Fibroblast of lung (primary cell): Measurements from ENCODE around the gene KMT2E. TPM values are rescaled to one million over a fixed set of nuclear protein-coding genes. Genes with fewer than 3 reads are reported as not detected.
A peak's percentile ranks its signal among the peaks of the same experiment; 100 is the strongest.

ENCODE experiments used
- DNase-seq, 2 donors: peaks; one replicate each; pipeline versions ENCODE4 v3.0.0 to v3.0.0-alpha.2; 2010; ENCODE audit warnings: low read depth in 2 of 2
- H2AFZ ChIP-seq: 2 replicates; pipeline ENCODE4 v1.5.1; 2012; ENCODE audit warnings: low read length, control low read depth, inconsistent platforms
- H3K27ac ChIP-seq: 2 replicates; pipeline ENCODE4 v1.5.1; 2011; ENCODE audit warnings: low read length, control low read depth; ENCODE audit not compliant: insufficient read depth
- H3K27me3 ChIP-seq: 2 replicates; pipeline ENCODE4 v1.5.1; 2011; ENCODE audit warnings: mild to moderate bottlenecking, low read length; ENCODE audit not compliant: control insufficient read depth, insufficient read depth
- H3K36me3 ChIP-seq: 2 replicates; pipeline ENCODE4 v1.5.1; 2011; ENCODE audit warnings: low read length; ENCODE audit not compliant: control insufficient read depth, insufficient read depth
- H3K4me1 ChIP-seq: 2 replicates; pipeline ENCODE4 v1.5.1; 2011; ENCODE audit warnings: low read length; ENCODE audit not compliant: control insufficient read depth, insufficient read depth; ENCODE audit errors: extremely low read depth
- H3K4me2 ChIP-seq: 2 replicates; pipeline ENCODE4 v1.5.1; 2011; ENCODE audit warnings: low read length, control low read depth; ENCODE audit not compliant: insufficient read depth; ENCODE audit errors: extremely low read depth
- H3K4me3 ChIP-seq, 4 experiments: fragments of 200-600 bp in 1 of 4; sonication (generic) in 1 of 4; replicated peaks in 1 of 4; 2 replicates each; pipeline ENCODE4 v1.5.1; 2011 to 2016; ENCODE audit warnings: low read length in 4 of 4, low read depth in 3 of 4, mild to moderate bottlenecking in 3 of 4, control low read depth in 2 of 4, inconsistent platforms in 1 of 4, mixed read lengths in 1 of 4; ENCODE audit not compliant: insufficient read depth in 1 of 4; ENCODE audit errors: control extremely low read depth in 1 of 4
- H3K79me2 ChIP-seq: 2 replicates; pipeline ENCODE4 v1.5.1; 2012; ENCODE audit warnings: mild to moderate bottlenecking, low read length, inconsistent platforms; ENCODE audit not compliant: control insufficient read depth, insufficient read depth
- H3K9ac ChIP-seq: 2 replicates; pipeline ENCODE4 v1.5.1; 2011; ENCODE audit warnings: mild to moderate bottlenecking, low read length, control low read depth; ENCODE audit not compliant: insufficient read depth
- H3K9me3 ChIP-seq: 2 replicates; pipeline ENCODE4 v1.5.1; 2012; ENCODE audit warnings: low read depth, low read length; ENCODE audit not compliant: control insufficient read depth, insufficient read depth
- H4K20me1 ChIP-seq: 2 replicates; pipeline ENCODE4 v1.5.1; 2011; ENCODE audit warnings: low read length; ENCODE audit not compliant: control insufficient read depth, insufficient read depth; ENCODE audit errors: extremely low read depth
- EZH2 ChIP-seq: IDR thresholded peaks from 2 replicates; pipeline ENCODE4 v1.5.1; 2012; ENCODE audit warnings: low read length, control low read depth, mild to moderate bottlenecking; ENCODE audit errors: missing control alignments
- polyA plus RNA-seq, 2 donors: library from polyadenylated mRNA; depleted of rRNA in 1 of 2; stranded (reverse) in 1 of 2; unstranded in 1 of 2; fragments of >200 nt; gene quantifications; 2 replicates each; pipeline ENCODE4 v1.2.1, GENCODE V29; 2011 to 2012; ENCODE audit warnings: missing spikeins in 1 of 2
- total RNA-seq: library from RNA; depleted of rRNA; stranded (reverse); fragments of >200 nt; gene quantifications from 2 replicates; pipeline ENCODE4 v1.2.1, GENCODE V29; 2014
- TF ChIP-seq, protein P1 (sequence below), 2 donors: IDR thresholded peaks in 1 of 2; conservative IDR thresholded peaks in 1 of 2; 1 replicate in 1 of 2; 2 replicates in 1 of 2; pipeline ENCODE4 v1.5.1; 2011 to 2012; ENCODE audit warnings: low read length in 2 of 2, control low read depth in 1 of 2, inconsistent platforms in 1 of 2, low read depth in 1 of 2, mild to moderate bottlenecking in 1 of 2

The KMT2E gene
- total and polyA plus RNA-seq, 2 donors (not counting 1 experiment from before 2014, with no cell fraction given), result 7.5 to 95.0 TPM

DNA sequence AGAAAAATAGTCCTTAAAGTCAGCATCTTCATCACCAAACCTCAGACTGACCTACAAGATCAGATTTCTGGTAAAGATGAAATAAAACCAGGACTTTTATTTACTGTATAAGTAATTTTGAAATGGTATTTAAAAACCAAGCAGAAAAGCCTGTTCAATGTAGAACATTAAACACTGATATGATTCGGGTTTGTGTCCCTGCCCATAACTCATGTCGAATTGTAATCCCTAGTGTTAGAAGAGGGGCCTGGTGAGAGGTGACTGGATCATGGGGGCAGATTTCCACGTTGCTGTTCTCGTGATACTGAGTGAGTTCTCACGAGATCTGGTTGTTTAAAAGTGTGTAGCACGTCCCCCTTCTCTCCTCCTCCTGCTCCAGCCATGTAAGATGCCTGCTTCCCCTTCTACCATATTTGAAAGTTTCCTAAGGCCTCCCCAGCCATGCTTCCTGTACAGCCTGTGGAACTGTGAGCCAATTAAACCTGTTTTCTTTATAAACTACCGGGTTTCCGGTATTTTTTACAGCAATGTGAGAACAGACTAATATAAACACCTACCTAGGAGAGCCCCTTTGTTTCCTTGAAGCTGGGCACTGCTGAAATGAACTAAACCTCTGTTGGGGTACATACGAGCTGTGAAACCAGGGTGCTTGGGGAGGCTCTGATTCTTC lies 120.1 kb downstream of the KMT2E start:
- TF ChIP-seq, protein P1, sequence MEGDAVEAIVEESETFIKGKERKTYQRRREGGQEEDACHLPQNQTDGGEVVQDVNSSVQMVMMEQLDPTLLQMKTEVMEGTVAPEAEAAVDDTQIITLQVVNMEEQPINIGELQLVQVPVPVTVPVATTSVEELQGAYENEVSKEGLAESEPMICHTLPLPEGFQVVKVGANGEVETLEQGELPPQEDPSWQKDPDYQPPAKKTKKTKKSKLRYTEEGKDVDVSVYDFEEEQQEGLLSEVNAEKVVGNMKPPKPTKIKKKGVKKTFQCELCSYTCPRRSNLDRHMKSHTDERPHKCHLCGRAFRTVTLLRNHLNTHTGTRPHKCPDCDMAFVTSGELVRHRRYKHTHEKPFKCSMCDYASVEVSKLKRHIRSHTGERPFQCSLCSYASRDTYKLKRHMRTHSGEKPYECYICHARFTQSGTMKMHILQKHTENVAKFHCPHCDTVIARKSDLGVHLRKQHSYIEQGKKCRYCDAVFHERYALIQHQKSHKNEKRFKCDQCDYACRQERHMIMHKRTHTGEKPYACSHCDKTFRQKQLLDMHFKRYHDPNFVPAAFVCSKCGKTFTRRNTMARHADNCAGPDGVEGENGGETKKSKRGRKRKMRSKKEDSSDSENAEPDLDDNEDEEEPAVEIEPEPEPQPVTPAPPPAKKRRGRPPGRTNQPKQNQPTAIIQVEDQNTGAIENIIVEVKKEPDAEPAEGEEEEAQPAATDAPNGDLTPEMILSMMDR (conservative IDR thresholded peaks at IDR 0.05 in 1 of 2, IDR thresholded peaks at IDR 0.05 in 1 of 2; ENCODE audit: low read depth in 1 of 2, low read length in 2 of 2), result no peak
- no peak for TF ChIP-seq EZH2
- H3K9me3 ChIP-seq, result no peaks in the 10 kb centered on the region
- H3K79me2 ChIP-seq, result no peaks in the 10 kb centered on the region
- H3K9ac ChIP-seq, result no peak overlapping the region
- H3K4me3 ChIP-seq, result no peak overlapping the region
- H4K20me1 ChIP-seq, result no peaks in the 10 kb centered on the region
- no peak overlapping the region for H3K4me2 ChIP-seq
- no peaks in the 10 kb centered on the region for H3K4me1 ChIP-seq
- no peak for DNase-seq
- H3K27ac ChIP-seq, result no peak overlapping the region
- no peaks in the 10 kb centered on the region for H3K27me3 ChIP-seq
- no peak overlapping the region for H2AFZ ChIP-seq
- peaks cover 4% of the 10 kb centered on the region for H3K36me3 ChIP-seq

DNA sequence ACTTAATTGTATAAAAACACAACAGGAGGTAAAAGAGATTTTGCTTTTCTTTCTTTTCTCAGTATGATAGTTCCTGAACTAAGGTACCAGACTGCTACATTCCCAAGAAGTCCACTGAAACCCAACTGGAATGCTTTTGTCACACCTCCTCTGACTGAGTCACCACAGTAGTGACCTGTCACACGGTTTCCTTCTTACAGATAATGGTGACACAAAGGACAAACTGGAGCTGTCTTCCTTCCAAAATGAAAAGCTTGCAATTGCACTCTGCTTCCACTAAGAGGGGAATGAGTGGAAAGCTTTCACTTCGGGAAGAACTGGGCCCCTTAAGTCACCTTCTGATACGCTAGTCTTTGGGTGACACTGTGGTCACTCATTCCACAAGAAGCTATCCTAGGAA lies 122.2 kb downstream of the KMT2E start:
- H2AFZ ChIP-seq, result no peak overlapping the region
- peaks cover 4% of the 10 kb centered on the region for H3K36me3 ChIP-seq
- TF ChIP-seq EZH2, result no peak
- TF ChIP-seq, protein P1 (conservative IDR thresholded peaks at IDR 0.05 in 1 of 2, IDR thresholded peaks at IDR 0.05 in 1 of 2; ENCODE audit: low read depth in 1 of 2, low read length in 2 of 2), result peak in 1 of 2 donors; percentile 31
- no peaks in the 10 kb centered on the region for H3K9me3 ChIP-seq
- no peak for DNase-seq
- H4K20me1 ChIP-seq, result no peaks in the 10 kb centered on the region
- H3K27me3 ChIP-seq, result no peaks in the 10 kb centered on the region
- H3K4me2 ChIP-seq, result no peak overlapping the region
- no peak overlapping the region for H3K27ac ChIP-seq
- no peaks in the 10 kb centered on the region for H3K4me1 ChIP-seq
- H3K9ac ChIP-seq, result no peak overlapping the region
- no peak overlapping the region for H3K4me3 ChIP-seq
- H3K79me2 ChIP-seq, result no peaks in the 10 kb centered on the region

DNA sequence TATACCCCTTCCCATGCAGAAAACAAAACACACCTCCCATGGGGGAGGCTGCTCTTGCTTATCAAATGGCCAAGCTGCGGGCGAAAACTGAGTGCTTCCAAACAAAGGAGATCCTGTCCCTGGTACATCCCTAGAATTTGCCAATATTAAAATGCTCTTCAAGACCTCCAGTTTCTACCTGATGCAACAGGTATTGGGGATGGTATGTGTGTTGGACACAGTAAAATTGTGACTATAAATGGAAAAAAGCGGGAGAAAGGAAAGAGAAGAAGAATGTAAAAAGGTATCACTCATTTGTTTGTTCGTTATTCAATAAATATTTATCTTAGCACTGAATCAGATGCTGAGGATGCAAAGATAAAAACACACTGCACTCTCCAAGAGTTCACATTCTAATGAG lies 123.9 kb downstream of the KMT2E start:
- H3K79me2 ChIP-seq, result no peaks in the 10 kb centered on the region
- H3K9ac ChIP-seq, result no peak overlapping the region

More for the DNA sequence above, 123.9 kb downstream of the KMT2E start:
- no peaks in the 10 kb centered on the region for H3K4me1 ChIP-seq
- DNase-seq, result no peak
- H3K4me3 ChIP-seq, result no peak overlapping the region
- no peak overlapping the region for H3K27ac ChIP-seq
- no peak overlapping the region for H2AFZ ChIP-seq
- H3K9me3 ChIP-seq, result no peaks in the 10 kb centered on the region
- TF ChIP-seq EZH2, result no peak
- H3K27me3 ChIP-seq, result no peaks in the 10 kb centered on the region
- no peak overlapping the region for H3K4me2 ChIP-seq
- H3K36me3 ChIP-seq, result peaks cover 7% of the 10 kb centered on the region
- H4K20me1 ChIP-seq, result no peaks in the 10 kb centered on the region
